ENCODE measurements around the gene PTPRO.

DNA sequence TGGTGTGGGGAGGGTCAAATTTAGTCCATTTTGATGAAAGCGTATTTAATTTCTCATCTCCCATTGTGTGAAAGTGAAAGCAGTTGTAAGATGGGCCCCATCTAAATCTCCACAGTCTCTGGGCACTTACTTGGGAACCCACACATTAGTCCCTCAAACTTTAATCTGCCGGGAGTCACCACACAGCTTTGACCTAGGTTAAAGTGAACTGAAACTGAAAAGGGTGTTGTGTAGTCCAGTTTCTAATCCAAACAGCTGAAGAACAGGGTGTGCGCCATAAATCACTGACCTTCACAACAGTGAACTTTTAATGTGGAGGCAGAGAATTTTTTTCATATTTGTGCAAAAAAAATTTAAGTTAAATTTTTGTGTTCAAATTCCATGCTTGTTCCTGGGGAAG, 48.4 kb upstream of the PTPRO start:
- TF ChIP-seq, protein P1, sequence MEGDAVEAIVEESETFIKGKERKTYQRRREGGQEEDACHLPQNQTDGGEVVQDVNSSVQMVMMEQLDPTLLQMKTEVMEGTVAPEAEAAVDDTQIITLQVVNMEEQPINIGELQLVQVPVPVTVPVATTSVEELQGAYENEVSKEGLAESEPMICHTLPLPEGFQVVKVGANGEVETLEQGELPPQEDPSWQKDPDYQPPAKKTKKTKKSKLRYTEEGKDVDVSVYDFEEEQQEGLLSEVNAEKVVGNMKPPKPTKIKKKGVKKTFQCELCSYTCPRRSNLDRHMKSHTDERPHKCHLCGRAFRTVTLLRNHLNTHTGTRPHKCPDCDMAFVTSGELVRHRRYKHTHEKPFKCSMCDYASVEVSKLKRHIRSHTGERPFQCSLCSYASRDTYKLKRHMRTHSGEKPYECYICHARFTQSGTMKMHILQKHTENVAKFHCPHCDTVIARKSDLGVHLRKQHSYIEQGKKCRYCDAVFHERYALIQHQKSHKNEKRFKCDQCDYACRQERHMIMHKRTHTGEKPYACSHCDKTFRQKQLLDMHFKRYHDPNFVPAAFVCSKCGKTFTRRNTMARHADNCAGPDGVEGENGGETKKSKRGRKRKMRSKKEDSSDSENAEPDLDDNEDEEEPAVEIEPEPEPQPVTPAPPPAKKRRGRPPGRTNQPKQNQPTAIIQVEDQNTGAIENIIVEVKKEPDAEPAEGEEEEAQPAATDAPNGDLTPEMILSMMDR (IDR thresholded peaks at IDR 0.05): no peak
- TF ChIP-seq POLR2A (IDR thresholded peaks at IDR 0.05): no peak
